Measurements from ENCODE around the gene SLC25A2.

GRCh38 chr5:141306630-141307029 is 2.8 kb upstream of the SLC25A2 start:
- TF ChIP-seq ZNF274 (IDR thresholded peaks at IDR 0.05; ENCODE audit: low read depth, low read length) = no peak
- TF ChIP-seq CTCF (IDR thresholded peaks at IDR 0.05 in 2 of 3, conservative IDR thresholded peaks at IDR 0.05 in 1 of 3; ENCODE audit: borderline replicate concordance in 1 of 3, insufficient read depth in 1 of 3, low read depth in 2 of 3, low read length in 2 of 3) = no peak
